Epithelial cell of esophagus (primary cell): ENCODE data around the gene MIA2.

Experiments
- DNase-seq: peaks from one replicate; pipeline ENCODE4 v3.0.0; 2010; ENCODE audit warnings: low read depth
- H3K4me3 ChIP-seq: 2 replicates; pipeline ENCODE4 v1.5.1; 2011; ENCODE audit warnings: mild to moderate bottlenecking, low read length, control low read depth
- CTCF ChIP-seq: IDR thresholded peaks from 2 replicates; pipeline ENCODE4 v1.5.1; 2011; ENCODE audit warnings: low read depth, mild to moderate bottlenecking, low read length, control low read depth, inconsistent platforms; ENCODE audit not compliant: insufficient read depth; ENCODE audit errors: missing control alignments

MIA2 gene

GRCh38 chr14:39384177-39384576 is 150.5 kb downstream of the MIA2 start:
- TF ChIP-seq CTCF: no peak
- no peak for DNase-seq
- H3K4me3 ChIP-seq: no peak overlapping the region

- peak; percentile 64 for DNase-seq
- no peak overlapping the region for H3K4me3 ChIP-seq
- no peak for TF ChIP-seq CTCF
Observed at GRCh38 chr14:39393289-39393688, 159.6 kb downstream of the MIA2 start.

GRCh38 chr14:39395555-39396254 is 162.0 kb downstream of the MIA2 start:
- no peak overlapping the region for H3K4me3 ChIP-seq
- peak; percentile 49 for DNase-seq
- no peak for TF ChIP-seq CTCF

GRCh38 chr14:39396448-39396847 is 162.7 kb downstream of the MIA2 start:
- TF ChIP-seq CTCF: no peak
- peak; percentile 36 for DNase-seq
- no peak overlapping the region for H3K4me3 ChIP-seq

- TF ChIP-seq CTCF: no peak
- no peak overlapping the region for H3K4me3 ChIP-seq
- DNase-seq: no peak
Observed at GRCh38 chr14:39398382-39398781, 164.7 kb downstream of the MIA2 start.

- DNase-seq: no peak
- TF ChIP-seq CTCF: no peak
- H3K4me3 ChIP-seq: no peak overlapping the region
Observed at GRCh38 chr14:39406560-39406959, 172.8 kb downstream of the MIA2 start.

GRCh38 chr14:39416072-39416471 is 182.4 kb downstream of the MIA2 start:
- TF ChIP-seq CTCF: no peak
- DNase-seq: no peak
- no peak overlapping the region for H3K4me3 ChIP-seq
